Neural progenitor cell (in vitro differentiated cells): ENCODE results near the gene CLCF1.

ENCODE experiments used
- EZH2 ChIP-seq: fragments of 200-600 bp; sonication (generic); IDR thresholded peaks from 2 replicates; pipeline ENCODE4 v1.6.1; 2017; ENCODE audit warnings: antibody characterized with exemption, mild to moderate bottlenecking, moderate library complexity
- EZH2phosphoT487 ChIP-seq: fragments of 200-600 bp; sonication (generic); IDR thresholded peaks from 2 replicates; pipeline ENCODE4 v1.6.1; 2017; ENCODE audit warnings: antibody characterized with exemption
- TF ChIP-seq, protein P1 (sequence below): fragments of 200-600 bp; sonication (generic); IDR thresholded peaks from 2 replicates; pipeline ENCODE4 v1.5.1; 2017; ENCODE audit warnings: antibody characterized with exemption, mild to moderate bottlenecking

DNA sequence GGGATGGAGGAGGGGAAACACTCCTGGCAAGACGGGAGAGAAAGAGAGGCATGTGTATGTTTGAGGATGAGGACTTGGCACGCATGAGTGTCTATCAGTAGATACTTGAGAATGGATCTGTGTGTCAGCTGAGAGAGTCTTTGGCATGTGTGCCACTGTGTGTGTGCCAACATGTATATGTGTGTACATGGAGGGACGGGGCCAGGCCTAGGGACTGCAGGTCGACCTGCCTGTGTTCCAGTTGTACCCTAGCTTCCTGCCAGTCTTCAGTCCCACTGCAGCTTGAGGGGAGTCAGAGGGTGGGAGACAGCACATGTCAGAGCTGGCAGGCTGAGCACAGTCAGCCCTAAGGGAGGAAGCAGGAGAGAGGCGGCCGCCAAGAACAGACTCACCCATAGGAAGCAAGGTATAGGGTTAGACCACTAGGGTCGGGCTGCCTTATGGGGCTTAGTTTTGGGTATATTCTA lies 5.6 kb downstream of the CLCF1 start:
- TF ChIP-seq, protein P1, sequence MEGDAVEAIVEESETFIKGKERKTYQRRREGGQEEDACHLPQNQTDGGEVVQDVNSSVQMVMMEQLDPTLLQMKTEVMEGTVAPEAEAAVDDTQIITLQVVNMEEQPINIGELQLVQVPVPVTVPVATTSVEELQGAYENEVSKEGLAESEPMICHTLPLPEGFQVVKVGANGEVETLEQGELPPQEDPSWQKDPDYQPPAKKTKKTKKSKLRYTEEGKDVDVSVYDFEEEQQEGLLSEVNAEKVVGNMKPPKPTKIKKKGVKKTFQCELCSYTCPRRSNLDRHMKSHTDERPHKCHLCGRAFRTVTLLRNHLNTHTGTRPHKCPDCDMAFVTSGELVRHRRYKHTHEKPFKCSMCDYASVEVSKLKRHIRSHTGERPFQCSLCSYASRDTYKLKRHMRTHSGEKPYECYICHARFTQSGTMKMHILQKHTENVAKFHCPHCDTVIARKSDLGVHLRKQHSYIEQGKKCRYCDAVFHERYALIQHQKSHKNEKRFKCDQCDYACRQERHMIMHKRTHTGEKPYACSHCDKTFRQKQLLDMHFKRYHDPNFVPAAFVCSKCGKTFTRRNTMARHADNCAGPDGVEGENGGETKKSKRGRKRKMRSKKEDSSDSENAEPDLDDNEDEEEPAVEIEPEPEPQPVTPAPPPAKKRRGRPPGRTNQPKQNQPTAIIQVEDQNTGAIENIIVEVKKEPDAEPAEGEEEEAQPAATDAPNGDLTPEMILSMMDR, result no peak
- TF ChIP-seq EZH2 (no peak), EZH2phosphoT487 (no peak)
